ENCODE data around the gene SLC29A3. TPM values are rescaled to one million over a fixed set of nuclear protein-coding genes. Genes with fewer than 3 reads are reported as not detected.
"Not testable (repeated sequence)": the region's sequence is repeated elsewhere in the genome, so short reads cannot be mapped to it uniquely, and the experiment has no call there.

The SLC29A3 gene
- polyA plus RNA-seq, 10 donors = 3.0 to 5.9 (median 3.6) TPM

DNA sequence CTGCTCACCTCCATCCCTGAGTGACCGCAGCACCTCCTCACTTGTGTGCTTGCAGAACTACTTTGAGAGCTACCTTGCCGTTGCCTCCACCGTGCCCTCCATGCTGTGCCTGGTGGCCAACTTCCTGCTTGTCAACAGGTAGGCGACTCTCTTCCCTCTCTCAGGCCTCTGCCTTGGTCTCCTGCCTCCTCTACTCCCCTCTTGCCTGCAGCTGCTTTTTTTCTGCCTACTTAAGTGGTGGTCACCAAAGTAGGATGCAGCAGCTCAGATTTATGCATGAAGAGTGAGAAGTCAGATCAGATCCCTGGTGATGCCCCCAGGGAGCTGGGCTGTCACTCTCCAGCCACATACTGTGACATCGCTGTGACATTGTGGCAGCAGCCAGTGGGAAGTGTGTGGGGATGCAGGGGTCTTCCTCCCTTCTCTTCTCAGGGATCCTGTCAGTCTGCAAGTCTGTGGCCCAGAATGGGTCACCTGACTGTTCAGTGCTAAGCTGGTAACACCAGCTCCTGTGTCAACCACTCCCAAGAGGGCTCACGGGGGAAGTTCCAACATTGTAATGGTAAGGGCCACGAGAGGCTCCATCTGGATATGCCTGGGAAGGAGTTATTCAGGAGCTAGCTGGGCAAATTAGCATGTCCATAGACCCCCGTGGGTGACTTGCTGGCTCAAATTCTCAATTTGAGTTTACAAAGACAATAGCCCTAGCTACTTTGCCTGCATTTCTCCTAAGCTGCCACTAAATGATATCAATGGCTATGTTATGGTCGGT, 25.3 kb downstream of the SLC29A3 start:
- no peak for DNase-seq

DNA sequence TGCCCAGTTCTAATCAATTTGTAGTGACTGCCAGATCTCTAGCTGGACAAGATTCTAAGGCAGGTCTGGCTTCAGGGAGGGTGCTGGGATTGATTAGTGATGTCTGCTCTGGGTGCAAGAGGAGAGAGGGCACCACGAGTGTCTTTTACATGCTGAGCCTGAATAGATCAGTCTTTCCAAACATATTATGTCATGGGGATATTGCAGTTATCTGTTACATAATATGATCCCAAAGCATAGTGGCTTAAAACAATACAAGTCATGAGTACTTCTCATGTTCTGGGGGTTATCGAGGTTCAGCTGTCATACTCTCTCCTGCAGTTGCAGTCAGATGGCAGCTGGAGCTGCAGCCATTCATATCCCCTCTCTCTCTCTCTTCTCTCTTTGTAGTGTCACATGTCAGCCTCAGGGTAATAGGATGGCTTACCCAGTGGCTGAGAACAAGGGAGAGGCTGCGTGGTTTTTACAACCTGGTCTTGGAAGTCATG, 26.0 kb downstream of the SLC29A3 start:
- no peak for DNase-seq

DNA sequence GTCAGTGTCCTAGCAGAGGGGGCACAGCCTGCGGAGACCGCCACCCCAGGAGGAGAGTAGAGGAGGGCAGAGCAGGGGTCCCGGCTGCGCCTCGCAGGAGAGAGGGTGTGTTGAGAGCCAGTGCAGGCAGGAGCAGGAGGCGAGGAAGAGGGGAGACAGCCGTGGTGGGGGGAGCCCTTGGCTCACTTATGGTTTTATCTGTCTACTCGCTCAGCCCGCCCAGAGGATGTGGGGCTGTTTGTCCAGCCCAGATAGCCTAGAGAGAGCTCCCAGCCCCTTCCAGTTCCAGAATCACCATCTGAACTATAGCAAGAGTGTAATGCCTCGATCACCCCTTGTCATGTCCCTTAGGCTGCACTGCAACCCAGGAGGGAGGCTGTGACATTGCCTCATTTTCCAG, 26.6 kb downstream of the SLC29A3 start:
- DNase-seq = no peak

DNA sequence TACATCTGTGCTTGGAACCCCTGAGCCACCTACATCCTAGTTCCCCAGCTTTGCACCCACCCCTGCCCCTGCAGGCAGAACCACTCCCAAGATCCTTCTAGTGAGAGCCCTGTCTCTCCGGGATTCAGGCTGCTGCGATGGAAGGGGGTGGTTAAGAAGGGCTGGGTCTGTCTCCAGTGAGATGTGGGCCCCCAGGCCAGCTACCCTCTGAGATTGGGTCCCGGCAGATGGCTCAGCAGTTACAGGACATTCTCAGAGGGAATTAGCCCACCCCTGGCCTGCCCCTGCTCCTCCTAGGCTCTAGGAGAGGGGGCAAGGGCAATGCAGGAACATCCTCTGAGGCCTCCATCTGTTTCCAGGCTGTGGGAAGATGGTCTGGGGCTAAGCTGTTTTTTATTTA, 27.7 kb downstream of the SLC29A3 start:
- DNase-seq = no peak

DNA sequence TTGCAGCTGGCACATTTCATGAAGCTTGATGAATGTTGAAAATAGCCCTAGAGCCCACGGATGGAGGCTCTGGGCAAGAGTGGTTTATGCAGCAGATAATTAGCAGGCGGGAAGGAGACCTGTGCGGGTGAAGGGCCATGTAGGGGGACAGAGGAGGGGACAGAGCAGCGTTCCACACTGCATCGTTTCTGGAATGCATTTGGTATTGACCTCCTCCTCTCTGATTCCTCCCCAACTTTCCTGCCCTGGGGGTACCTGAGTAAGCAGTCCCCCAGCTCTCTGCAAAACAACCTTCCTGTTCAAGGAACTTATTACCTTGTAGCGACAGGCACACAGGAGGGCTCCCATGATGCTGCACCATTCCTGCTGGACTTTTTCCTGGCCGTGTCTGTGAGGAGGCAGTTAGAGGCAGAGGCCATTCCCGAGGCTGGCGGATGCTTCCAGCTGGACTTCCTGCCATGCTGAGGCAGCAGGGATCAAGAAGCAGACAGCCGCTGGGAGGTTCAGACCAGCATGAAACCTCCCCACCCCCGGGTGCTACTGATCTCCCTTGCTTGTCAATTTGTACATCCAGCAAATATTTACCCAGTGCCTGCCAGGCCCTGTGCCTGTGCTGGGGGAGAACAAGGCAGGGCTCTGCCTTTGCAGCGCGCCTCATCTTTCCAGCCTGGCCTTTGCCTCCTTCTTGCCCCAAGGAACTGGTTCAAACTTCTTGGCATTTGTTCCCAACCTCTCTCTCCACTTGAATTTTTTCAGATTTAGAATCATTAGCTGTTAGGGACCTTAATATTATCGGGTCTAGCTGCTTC, 28.7 kb downstream of the SLC29A3 start:
- DNase-seq = no peak

DNA sequence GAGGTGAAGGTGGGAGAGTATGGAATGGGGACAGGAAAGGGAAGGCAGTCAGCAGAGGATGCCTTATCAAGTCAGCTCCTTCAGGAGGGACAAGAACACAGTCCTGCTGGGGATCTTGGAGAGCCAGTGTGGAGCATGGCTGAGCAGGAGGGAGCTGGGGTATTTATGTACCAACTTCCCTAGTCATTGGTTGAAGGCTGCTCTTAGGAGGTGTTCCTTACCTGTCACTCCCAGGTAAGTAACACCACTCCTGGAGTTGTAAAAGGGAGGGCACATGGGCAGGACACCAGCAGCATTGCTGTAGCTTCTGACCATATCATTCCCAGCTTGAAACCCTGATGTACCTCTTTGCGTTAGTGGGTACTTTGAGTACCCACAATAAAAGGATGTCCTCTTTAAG, 29.8 kb downstream of the SLC29A3 start:
- no peak for DNase-seq

DNA sequence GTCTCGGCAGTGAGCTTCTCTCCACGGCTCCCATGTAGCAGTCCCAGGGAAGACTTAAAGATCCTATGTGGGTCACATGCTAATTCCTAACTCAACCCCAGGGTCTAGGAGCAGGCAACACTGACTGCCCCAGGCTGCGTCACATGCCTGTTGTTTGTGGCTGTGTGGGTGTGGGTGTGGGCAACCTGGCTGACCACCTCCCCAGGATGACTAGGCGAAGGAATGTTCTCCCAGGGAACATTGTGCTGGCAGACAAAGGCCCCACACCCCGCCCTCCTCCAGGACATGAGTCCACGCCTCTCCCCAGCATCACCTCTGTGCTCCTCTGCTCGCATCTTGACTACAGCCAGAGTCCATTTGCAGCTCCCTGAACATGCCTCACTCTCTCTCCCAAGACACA, 30.3 kb downstream of the SLC29A3 start:
- DNase-seq = no peak

DNA sequence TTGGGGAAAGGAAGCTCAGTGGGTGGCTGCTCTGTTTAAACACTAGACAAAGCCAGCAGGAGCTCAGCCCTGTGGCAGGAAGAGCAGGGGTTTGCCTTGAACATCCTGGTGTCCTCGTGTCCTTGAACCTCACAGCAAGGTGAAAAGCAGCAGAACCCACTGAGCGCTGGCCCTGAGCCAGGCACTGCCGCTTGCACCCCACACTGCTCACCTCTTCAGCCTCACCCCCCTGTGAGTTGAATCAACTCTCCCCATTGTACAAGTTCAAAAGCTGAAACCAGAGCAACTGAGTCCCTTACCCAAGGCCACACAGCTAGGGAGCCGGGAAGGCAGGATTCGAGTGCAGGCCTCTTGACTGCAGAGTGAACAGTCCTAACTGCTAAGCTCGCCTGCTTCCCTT, 32.0 kb downstream of the SLC29A3 start:
- DNase-seq = no peak

DNA sequence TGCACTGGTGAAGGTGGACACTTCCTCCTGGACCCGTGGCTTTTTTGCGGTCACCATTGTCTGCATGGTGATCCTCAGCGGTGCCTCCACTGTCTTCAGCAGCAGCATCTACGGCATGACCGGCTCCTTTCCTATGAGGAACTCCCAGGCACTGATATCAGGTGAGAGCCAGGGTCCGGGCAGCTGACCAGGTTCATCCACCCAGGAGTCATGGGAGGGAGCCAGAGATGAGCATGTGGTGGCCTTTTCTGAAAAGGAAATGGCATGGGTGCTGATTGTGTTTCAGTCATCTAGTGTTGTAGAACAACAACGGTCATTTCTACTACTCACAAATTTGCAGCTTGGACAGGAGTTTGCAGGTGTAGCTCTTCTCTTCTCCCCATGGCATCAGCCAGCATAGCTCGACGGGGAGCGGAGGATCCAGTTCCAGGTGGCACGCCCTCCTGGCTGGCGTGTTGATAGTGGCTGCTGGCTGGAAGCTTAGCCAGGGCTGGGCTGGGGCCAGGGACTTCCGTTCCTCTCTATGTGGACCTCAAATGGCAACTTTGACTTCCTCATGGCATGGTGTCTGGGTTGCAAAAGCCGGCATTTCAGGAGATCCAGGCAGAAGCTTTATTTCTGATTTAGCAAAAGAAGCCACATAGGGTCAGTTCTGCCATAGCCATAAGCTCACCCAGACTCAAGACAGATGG, 32.7 kb downstream of the SLC29A3 start:
- DNase-seq = no peak

DNA sequence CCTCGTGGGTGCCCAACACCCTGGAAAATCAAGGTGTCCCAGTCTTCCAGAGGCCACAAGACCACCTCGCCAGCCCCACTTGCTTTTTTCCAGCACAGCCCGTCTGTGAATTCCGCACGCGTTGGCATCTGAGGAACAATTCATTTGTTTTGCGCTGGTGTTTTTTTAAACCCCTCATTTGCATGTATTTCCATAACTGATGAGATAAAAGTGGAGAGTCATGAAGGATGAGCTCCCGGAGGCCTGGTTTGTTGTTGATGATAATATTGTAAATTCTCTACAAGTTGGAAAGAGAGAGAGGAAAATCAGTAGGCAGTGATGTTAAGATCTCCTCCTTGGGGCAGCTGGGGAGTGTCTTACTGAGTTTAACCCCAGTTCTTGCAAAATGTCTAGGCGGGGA, 34.6 kb downstream of the SLC29A3 start:
- no peak for DNase-seq

DNA sequence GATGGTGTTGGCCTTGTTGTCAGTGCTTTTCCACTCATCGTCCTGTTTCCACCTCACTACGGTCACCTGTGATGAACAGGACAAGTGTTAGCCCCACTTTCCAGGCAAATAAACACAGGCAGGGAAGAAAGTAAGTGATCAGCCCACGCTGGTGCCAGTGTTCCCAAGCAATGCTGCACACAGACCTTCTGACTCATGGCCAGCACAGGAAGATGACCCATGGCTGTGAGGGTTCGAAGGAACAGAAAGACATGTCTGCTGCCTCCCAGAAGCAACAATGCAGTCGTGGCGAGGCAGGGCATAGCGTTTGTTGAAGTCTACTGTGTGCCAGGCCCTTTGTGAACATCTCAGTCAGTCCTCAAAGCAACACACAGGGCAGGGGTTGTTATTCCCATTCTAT, 35.7 kb downstream of the SLC29A3 start:
- DNase-seq = no peak

DNA sequence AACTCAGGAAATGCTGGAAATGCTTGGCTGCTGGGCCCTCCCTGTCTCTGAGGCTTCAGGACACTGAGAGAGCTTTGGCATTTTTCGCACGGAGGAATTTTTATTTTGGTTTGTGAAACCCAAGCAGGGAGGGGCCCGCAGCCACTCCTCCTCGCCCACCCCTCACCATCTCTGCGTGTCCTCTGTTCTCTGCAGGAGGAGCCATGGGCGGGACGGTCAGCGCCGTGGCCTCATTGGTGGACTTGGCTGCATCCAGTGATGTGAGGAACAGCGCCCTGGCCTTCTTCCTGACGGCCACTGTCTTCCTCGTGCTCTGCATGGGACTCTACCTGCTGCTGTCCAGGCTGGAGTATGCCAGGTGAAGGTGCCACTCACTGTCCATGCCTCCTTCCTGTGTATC, 36.8 kb downstream of the SLC29A3 start:
- DNase-seq = no peak

DNA sequence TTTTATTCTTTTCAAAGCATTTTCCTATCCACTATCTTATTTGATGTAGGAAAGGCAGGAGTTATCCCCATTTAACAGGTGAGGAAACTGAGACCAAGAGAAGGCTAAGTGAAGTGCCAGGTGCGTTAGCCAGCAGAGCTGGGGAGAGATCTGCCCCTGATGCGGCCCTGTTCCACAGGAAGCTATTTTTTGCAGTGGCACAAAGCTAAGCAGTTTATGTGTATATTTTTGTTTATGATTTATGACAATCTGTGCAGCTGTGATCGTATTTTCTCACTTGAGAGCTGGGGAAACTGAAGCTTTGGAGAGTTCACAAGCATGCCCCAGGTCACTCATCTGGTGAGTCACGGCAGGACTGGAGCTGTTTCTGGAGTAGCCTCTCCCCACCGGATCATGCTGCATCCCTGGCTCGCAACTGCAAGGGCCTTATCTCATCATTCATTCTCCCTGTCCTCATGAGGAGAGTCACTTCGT, 38.8 kb downstream of the SLC29A3 start:
- peak in 1 of 3 donors; percentile 24 for DNase-seq

DNA sequence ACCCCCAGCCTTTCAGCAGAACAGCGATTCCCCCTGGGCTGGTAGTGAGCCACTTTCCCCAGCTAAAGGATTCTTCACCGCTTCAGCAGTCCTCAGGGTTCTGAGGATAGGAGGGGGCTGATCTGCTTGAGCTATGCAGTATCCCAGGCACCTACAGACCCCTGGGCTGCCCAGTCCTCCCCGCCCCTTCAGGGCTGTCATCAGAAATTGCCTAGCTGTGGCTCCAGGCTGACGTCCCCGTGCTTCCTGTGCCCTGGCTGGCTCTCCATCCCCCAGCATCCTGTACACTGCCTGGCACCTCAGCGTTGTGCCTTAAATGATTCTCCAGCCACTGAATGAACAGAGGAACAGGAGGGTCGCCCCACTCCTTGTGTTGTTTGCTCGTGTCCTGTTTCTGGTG, 39.2 kb downstream of the SLC29A3 start:
- DNase-seq = peak in 1 of 3 donors; percentile 26

DNA sequence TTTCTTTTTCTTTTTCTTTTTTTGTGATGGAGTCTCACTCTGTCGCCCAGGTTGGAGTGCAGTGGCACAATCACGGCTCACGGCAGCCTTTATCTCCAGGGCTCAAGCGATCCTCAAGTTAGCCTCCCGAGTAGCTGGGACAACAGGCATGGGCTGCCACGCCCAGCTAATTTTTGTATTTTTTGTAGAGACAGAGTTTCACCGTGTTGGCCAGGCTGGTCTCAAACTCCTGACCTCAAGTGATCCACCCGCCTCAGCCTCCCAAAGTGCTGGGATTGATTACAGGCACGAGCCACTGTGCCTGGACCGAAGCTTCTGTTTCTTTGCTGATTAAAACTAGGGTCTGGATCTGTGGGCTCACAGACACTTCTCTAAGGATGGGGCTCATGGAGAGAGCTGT, 39.8 kb downstream of the SLC29A3 start:
- DNase-seq = not testable (repeated sequence)

DNA sequence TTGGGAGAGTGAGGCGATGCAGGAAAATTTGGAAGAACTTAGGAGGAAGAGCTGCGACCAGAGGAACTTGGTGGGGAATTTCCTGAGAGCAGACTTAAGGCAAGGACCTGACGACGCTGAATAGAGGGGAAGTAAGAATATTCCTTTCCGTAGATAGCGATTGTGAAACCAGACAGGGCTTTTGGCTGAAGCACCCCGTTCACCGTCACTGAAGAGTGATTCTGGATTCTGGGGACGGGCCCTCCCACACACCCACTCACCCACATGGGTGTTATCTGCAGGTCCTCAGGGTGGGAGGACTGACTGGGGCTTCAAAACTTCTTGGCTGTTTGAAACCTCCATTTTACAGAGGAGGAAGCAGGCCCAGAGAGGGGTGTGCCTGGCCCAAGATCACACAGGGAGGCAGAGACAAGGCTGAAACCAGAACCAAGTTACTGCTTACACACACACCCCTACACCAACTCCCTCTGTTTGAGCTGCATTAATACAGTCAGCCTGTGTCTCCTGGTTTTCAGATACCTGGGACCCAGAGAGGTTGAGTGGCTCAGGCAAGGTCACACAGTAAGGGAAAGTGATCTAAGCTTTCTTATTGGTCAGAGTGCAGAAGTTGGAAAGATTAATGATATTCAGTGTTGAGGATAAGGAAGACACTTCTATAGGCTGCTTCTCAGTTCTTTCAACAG, 40.4 kb downstream of the SLC29A3 start:
- DNase-seq = peak in 2 of 3 donors; percentile 41 to 66

DNA sequence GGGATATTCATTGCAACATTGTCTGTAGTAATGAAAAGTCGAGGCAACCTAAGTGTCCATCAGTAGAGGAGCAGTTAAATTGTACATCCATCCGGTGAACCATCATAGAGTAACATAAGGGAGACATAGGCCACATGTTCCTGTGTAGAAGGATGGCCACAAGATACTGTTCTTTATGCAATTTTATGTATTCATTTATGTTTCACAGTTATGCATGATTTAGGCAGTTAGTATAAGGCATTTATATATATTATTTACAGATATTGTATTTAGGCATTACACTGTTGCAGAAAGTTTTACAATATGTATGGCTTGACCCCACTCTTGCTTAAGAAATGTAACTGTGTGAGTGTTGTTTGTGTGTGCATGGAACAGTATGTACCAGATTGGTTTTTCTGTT, 41.7 kb downstream of the SLC29A3 start:
- no peak for DNase-seq

DNA sequence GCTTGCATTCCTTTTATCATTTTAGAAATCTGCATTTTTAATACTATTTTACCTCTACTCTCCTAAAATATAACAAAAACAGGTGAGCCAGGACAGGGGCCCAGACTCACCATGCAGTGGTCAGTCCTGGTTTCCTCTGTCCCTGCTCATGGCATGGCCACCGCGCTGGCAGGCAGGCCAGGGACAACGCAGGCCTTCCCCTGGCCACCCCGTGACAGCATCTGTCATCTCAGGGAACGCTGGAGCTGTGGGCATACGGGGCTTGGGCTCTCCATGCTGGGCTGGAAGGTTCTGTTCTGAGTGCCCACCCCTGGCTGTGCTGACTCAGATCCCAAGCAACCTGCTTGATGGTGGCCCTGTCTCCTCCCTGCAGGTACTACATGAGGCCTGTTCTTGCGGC, 42.5 kb downstream of the SLC29A3 start:
- DNase-seq = no peak

DNA sequence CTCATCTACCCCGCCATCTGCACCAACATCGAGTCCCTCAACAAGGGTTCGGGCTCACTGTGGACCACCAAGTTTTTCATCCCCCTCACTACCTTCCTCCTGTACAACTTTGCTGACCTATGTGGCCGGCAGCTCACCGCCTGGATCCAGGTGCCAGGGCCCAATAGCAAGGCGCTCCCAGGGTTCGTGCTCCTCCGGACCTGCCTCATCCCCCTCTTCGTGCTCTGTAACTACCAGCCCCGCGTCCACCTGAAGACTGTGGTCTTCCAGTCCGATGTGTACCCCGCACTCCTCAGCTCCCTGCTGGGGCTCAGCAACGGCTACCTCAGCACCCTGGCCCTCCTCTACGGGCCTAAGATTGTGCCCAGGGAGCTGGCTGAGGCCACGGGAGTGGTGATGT, 43.1 kb downstream of the SLC29A3 start:
- no peak for DNase-seq

DNA sequence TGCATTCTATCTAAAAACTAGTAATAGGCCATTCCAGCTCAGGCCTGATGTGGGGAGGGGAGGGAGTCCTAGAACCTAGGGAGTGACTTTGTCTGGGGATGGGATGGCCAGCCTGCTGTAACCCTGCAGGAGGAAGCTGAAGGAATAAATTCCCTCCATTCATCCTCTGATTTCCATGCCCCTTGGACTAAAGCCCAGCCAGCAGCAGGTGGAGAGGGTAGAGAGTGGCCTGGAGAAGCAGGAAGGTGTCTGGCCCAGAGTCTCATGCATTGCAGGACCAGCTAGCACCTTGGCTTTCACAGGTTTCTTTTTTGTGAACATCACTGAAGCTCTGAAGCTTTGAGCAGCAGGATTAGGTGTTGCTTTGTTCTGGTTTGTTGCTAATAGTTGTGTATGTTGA, 44.9 kb downstream of the SLC29A3 start:
- no peak for DNase-seq

DNA sequence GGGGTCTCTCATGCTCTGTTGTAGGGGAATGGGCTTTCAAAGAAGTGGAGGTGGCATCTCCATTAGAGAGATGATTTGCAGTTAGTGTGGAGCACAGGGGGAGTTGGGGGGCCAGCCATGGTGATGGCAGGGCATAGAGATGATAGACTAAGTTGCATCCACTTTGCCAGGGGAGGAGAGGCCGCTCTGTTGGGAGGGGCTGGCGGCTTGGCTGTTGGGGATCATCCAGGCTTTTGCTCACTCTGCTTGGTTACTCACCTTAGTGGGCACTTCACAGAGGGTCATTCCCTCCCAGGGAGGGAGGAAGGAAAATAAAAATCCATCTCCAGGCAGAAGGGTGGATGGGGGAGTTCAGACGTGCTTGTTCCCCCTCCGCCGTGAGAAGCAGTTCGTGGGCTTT, 46.3 kb downstream of the SLC29A3 start:
- no peak for DNase-seq

DNA sequence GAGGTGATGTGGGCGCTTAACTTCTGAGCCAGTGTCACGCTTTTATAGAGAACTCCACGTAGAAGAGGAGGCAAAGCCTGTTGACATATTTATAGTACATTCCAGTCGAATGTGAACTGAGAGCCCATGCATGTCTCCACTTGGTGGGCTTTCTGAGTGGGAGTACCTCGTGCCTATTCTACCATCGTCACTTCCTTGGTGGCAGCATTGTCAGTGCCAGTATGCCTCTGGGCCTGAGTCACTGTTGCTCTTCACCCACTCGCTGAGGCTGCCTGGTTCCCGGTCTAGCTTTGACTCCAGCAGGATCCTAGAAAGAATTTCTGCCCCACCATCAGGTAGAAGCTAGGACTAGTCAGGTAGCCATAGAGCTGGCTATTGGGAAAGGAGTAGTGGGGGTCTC, 47.6 kb downstream of the SLC29A3 start:
- no peak for DNase-seq

All from muscle of back (tissue), 11 donors.